Right lobe of liver (tissue), 4 donors: Measurements from ENCODE around the gene BAHCC1.

Source experiments
- CTCF ChIP-seq, 4 donors: fragments of 200-600 bp in 3 of 4; fragments of 450-650 bp in 1 of 4; IDR thresholded peaks; one replicate each; pipeline versions ENCODE4 v1.5.1 to v1.8.0; 2016 to 2022; ENCODE audit warnings: antibody characterized with exemption in 4 of 4, mild to moderate bottlenecking in 2 of 4
- POLR2A ChIP-seq: fragments of 450-650 bp; IDR thresholded peaks from one replicate; pipeline ENCODE4 v1.6.1; 2017; ENCODE audit warnings: antibody characterized with exemption, mild to moderate bottlenecking
- donor health status: DM: no; HTN: no; CAD: no.
- donor health status: DM: no; HTN: no; CAD: no.
- donor health status: DM: no; HTN: yes; CAD: no.

GRCh38 chr17:81481073-81481799 lies 86.0 kb downstream of the BAHCC1 start:
- TF ChIP-seq CTCF (IDR thresholded peaks at IDR 0.05) (no peak), POLR2A (no peak)
